IPS-11a (cell line): ENCODE data around the gene ALK.
"Not testable (repeated sequence)": the region's sequence is repeated elsewhere in the genome, so short reads cannot be mapped to it uniquely, and the experiment has no call there.

Experiments
- H3K4me3 ChIP-seq: one replicate; pipeline ENCODE4 v1.5.1; 2013; ENCODE audit warnings: low read depth, low read length, control low read depth

ALK gene

DNA sequence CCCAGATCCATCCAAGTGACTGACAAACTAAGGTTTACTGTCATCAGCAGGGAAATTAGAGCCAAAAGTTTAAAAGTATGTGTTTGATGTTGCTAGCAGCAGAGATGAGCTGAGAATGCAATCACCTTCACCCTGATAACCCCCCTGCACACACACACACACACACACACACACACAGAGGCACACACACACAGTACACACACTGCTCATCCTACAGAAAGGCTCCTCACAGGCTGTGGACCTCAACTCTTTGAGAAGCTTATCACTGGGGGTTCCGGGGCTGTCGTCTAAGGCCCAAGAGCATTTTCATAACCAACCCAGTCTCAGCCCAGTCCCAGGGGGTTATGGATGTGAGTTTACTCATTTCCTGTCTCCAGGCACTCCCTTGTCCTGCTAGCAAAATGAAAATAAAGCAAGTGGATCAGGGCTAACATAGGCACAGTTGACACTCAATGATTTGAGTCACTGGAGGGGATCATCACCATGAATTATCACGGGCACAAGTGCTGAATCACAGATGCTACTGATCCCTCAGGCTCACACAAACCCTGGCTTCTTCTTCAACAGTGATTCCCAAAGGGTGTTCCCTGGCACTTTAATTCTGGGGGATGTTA, 76.6 kb downstream of the ALK start:
- no peak overlapping the region for H3K4me3 ChIP-seq

DNA sequence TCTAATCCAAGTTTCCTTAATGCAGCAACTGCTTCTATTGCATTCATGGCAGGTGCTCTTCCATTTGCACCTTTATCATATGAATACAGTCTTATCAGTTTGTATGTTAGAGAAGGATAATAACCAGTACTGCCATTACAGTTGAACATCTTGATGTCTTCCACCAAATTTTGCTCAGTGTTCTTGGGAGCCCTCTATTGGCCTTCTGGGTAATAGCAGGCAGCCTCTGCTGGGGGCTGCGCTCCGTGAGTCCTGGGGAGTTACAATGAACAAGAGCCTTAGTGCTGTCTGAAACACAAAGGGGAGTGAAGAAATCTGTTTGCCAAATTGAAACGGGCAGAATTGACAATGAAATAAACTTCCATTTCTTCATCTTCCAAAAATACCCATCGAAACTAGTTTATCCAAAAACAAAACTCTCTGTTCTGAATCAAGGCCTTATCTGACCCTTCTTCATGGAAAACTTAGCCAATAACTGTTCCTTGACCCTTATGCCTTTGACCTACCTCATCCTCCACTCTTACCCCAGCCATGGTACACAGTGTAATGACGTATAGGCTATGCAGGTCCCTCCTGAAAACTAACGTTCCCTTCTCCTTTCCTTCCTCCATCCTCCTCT, 79.9 kb downstream of the ALK start:
- no peak overlapping the region for H3K4me3 ChIP-seq

DNA sequence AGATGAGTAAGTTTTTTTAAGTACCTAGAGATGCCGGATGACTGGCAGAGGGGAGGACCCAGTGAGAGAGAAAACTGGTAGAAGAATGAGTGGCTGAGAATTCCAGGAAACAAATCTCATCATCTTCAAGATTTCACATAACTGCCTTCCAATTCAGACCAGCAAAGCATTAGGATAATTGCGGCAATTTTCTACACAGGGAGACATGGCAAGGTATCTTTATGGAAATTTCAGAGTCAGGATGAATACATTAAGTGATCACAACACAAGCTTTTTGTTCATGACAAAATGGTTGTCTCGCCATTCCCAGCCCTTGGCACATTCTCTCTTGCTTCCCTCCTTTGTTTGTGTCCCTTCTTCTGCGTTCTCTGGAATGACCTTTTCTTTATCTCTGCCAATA, 82.1 kb downstream of the ALK start:
- H3K4me3 ChIP-seq: no peak overlapping the region

DNA sequence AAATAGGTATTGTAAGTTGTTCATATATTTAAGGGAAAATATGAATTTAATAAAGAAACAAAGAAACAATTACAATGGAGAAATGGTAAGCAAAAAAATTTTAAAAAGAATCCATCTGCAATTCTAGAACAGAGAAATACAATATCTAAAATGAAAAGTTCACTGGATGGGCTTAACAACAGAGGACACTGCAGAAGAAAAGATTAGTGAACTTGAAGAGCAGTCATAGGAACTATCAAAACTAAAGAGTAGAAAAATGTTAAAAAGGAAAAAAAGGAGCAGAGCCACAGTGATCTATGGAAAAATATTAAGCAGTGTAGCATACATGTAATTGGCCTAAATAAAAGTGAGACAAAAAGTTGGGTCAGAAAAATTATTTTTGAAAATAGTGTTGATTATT, 83.5 kb downstream of the ALK start:
- H3K4me3 ChIP-seq: no peak overlapping the region

DNA sequence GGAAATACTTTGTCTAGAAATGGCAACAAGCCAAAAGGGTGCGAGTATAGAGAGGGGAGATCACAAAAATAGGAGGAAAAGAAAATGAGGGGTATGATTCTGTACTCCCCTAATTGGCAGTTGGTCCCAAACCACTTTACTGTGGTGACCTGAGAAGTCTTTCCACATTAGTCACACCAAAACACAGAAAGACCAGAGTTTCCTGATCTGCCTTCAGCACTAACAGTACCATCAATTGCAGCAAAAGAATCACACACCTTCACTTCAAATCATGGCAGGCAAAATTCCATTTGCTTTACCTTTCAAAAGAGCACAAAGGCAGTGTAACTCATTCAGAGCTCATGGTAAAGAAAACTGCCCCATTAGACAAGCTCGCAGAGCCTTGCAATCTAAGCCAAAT, 86.8 kb downstream of the ALK start:
- no peak overlapping the region for H3K4me3 ChIP-seq

DNA sequence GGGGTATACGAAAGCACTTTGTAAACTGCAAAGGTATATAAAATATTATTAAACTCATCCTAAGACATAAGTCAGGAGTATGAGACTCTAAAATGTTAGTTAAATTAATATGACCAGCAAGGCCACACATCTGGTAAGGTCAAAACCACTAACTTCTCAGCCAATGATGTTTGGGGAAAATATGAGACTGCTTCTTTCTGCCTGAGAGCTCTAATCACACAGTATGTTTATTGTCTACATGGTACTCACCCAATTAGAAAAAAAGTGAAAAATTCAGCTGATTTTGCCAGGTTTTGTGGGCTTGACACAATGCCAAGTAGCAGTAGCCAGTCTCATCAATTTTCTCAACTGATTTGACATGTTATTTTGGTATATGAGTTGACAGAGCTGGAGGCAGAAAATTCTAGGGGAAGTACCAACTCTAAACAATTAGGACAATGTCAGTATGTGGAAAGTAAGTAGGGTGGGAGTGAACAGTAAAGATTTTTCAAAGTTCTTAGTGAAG, 87.3 kb downstream of the ALK start:
- H3K4me3 ChIP-seq: no peak overlapping the region

DNA sequence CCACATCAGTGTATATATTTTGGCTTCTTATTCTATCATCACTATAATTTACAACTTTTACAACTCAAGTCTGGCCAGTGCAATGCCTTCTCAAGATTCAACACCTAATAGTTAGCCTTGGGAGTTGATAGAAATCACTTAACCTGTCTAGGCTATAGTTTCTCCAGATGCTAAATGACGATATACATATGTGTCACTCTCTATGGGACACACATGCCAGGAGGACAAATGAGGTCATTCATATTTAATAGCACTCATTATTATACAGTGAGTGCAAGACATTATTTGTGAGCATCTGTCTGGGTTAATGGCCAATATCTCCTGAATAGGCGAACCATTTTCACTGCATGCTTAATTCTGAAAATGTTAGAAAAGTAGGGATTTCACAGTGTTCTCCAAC, 89.8 kb downstream of the ALK start:
- no peak overlapping the region for H3K4me3 ChIP-seq

DNA sequence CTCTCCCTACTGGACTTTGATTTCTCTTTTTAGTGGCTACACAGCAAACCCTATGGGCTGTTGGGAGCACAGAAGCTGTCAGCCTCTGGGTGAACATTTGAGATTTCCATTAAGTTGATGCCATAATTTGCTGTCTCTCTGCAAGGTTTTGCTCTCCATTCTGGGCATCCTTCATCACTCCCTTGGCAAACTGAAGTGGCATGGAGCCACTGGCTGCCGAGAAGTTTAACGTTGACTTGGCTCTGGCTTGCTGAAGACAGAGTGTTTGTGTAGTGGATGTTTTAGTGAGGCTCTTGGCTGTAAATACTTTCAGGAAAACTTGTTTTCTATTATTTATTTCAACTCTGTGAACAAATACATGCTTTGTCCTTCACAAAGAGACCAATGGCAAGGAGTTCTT, 91.5 kb downstream of the ALK start:
- H3K4me3 ChIP-seq: no peak overlapping the region

DNA sequence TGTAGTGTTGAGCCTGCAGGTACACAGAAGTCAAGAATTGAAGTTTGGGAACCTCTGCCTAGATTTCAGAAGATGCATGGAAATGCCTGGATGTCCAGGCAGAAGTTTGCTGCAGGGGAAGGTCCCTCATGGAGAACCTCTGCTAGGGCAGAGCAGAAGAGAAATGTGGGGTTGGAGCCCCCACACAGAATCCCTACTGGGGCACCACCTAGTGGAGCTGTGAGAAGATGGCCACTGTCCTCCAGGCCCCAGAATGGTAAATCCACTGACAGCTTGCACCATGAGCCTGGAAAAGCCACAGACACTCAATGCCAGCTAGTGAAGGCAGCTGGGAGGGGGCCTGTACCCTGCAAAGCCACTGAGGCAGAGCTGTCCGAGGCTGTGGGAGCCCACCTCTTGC, 97.2 kb downstream of the ALK start:
- not testable (repeated sequence) for H3K4me3 ChIP-seq

DNA sequence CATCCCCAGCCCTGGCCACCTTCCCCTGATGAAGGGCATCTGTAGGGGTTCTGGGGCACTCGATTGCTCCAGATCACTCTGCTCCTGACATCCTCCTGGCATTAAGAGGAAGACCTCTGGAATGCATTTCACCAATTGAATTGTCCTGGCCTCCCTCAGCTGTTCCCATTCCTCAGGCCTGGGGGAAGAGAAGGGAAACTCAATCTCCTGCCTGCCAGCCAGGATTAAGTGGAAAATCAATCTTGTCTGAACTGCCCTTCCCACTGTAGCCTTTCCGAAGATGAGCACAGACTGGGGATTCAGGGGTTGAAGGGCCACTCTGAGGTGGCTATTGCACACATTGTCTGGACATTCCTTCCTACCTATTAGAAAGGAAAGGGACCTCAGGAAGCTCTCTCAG, 99.8 kb downstream of the ALK start:
- no peak overlapping the region for H3K4me3 ChIP-seq

DNA sequence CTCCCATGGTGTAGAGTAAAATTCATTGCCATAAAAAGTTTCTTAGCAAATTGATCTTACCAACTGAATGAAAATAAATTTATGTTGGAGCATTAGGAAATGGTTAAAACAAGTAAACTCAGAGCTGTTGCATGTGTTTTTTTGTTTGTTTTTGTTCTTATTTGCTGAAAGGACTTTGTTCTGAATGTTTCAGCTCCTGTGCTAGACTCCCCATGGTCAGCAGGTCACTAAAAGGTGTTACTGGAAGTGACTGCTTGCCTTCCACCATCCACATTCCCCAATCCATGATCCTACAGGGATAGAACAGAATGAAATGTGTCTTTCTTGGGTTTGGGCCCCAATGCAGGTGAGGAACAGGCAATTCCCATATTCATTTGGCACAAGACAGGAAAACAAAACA, 101.8 kb downstream of the ALK start:
- H3K4me3 ChIP-seq: no peak overlapping the region

DNA sequence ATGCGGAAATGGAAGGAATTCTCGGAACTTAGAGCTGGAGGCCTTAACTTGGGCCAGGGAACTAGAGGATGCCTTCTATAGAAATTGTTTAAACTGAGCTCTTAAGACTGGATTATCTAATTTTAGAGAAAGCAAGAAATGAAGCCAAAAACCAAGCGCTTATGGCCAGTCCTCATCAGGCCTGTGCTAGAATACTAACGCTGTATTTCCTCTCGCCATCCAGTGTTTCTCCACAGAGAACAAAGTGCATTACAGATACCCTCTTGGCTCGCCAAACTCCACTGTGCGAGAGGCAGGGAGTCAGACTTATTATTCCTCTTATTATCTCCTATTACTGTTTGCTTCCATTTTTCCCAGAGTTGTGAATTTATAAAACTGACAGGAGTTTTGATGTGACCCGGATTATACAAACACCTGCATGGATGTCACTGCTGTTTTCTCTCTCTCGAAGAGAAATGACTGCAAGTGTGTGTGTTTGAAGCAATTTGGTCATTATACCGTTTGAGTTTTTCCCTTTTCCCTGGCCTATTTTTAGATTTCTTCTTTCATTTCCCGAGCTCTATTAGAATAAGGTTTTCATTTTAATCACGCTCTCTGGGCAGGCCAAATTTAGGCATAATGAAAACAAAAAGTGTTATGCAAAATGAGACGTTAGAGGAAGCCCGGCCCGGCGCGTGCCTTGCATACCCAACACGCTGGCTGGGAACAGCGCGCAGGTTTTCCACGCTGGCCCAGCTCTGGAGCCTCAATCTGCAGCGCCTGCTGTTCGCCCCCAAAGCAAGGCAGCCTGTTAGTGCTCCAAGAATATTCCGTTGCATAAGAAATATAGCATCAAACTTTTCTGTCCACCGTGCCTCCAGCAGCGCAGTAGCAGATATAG, 103.3 kb downstream of the ALK start:
- H3K4me3 ChIP-seq: no peak overlapping the region

DNA sequence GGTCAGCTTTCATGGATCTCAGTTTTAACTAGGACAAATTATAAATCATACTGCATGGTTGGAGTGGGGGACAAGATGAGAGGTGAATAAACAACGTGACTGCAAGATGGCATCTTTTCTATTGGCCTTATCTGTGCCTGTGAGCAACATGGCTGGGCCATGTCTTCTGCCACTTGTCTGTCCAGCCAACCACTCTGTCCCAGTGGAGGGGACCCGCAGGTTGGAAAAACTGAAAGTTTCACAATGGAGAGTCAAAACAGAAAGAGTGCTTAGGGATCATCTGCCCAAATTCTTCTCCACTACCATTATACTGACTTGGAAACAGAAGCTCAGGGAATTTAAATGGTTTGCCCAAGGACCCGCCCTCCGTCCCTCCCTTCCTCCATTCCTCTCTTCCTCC, 104.1 kb downstream of the ALK start:
- H3K4me3 ChIP-seq: no peak overlapping the region

DNA sequence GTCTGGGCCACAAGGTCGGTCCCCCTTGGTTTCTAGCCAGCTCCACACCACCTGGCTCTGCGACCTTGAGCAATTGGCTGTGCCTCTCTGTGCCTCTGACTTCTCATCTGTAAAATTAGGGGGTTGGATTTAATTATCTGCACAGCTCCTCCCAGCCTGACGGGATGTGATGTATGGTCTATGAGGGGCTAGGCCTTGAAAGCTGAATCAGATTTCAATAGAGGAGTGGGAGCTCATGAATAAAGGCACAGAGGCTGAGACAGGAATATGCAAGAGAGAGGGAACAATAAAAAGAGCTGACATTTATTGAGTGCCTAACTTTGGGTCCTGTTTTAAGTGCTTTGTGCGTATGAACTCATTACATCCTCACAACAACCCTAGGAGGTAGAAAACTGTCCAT, 104.7 kb downstream of the ALK start:
- no peak overlapping the region for H3K4me3 ChIP-seq

DNA sequence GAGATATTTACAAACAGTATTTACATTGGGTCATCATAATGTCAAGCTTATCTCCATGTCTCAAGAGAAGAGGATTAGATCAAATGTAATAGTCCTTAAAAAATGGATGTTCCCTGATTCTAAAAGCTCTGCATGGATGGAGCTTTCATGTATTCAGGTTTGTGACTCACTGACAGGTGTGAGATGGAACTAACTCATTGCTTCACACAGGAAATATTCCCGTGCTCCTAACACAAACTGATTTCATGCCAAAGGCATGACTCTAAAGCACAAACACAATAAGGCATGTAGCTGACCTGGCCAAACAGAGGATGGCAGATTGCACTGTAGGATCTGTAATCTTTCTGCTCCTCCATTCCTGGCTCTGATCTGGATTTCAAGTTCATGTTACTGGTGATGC, 110.0 kb downstream of the ALK start:
- H3K4me3 ChIP-seq: no peak overlapping the region

DNA sequence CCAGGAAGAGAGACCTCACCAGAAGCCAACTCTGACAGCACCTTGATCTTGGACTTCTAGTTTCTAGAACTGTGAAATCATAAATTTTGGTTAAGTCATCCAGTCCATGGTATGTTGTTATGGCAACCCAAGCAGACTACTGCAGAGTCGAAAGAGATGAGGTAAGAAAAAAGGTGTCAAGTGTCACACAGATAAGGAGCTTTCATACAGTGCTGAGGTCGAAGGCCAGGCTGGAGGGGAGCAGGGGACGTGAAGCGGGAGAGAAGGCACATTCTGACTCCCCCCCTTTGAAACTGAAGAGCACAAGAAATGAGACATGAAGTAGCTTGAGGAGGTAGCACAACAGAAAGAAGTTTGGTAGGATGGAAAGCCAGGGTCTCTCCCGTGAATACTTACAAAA, 110.4 kb downstream of the ALK start:
- H3K4me3 ChIP-seq: no peak overlapping the region

DNA sequence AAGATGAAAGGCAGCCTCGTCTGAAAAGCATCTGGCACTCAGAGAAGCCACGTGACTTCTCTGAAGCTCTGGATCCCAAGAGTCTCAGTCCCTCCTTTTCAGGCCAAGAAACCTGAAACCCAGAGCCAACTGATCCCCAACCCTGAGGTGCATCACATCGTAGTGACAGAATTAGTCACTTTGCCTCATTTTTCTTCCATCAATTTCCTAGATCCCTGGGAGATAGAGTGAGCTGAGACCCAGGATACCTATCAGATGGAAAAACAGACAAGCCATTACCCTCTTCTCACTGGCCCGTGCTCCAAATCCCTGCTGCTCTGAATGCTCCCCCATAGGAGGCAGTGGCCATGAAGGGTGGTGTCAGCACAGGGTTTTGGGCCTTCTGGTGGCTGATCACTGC, 113.1 kb downstream of the ALK start:
- no peak overlapping the region for H3K4me3 ChIP-seq

DNA sequence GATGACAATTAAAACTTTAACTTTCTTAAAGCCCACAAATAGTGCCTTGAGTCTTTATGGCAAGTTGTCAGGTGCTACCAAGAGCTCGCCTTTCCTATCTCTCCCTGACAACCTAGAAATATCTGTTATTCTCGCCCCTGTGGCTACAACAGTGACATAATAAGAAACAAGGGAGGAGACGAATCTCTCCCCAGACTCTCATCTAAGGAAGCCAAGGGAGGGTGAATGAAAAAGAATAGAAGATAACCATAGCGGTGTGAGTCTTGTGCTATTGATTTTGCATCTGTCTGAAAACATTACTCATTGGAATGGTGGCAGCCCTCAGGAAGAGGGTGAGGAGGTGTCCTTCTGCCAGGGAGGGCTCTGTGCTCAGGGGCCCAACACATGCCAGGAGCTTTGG, 114.3 kb downstream of the ALK start:
- no peak overlapping the region for H3K4me3 ChIP-seq

DNA sequence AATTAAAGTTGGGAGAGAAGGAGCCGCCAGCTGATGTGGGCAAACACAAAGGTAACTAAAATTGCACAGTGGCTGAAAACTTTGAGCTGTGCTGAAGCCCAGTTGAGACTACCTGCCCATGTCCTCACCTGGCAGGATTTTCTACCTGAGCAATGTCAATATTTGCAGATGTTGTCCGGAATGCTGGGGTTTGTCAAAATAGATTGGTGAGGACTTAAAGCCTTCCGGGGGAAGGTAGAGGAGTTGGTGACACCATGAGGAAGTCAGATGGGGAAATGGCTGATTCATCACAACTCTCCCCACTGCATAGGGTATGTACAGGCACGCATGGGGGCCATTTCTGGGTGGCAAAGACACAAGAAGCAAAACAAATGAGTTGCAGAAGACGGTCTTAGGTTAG, 114.9 kb downstream of the ALK start:
- no peak overlapping the region for H3K4me3 ChIP-seq

DNA sequence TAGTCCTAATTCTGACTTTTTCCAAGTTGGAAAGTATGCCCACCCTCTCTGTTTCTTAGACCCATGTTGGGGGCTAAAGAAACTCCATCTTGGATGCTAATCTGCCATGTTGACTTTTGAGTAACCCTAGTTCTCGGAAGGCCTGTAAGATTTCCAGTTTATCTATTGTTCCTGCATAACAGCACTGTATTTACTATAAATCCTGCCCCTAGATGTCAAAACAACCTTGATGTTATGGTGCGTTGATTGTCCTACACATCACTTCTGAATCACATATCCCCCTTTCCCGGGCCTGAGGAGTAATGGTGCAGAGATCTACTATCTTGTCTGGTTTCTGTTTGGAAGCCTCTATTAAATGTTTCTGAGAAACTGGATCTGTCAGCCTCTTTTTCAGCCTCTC, 116.7 kb downstream of the ALK start:
- no peak overlapping the region for H3K4me3 ChIP-seq

DNA sequence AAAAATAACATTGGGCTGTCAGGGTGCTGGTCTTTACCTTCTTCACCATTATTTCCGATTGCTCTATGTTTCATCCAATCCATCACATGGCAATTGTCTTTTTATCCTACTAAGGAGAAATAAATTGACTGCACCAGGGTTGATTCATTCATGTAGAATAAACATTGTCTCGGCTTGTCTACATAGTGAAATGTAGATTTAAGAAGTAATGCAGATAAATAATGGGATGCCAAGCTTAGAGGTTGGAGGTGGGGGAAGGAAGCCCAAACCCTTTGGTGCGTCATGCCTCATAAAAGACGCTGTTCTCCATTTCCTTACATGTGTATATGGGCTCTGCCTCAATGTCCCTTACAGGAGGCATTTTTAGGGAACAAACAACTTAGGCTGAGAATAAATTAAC, 117.8 kb downstream of the ALK start:
- H3K4me3 ChIP-seq: no peak overlapping the region

DNA sequence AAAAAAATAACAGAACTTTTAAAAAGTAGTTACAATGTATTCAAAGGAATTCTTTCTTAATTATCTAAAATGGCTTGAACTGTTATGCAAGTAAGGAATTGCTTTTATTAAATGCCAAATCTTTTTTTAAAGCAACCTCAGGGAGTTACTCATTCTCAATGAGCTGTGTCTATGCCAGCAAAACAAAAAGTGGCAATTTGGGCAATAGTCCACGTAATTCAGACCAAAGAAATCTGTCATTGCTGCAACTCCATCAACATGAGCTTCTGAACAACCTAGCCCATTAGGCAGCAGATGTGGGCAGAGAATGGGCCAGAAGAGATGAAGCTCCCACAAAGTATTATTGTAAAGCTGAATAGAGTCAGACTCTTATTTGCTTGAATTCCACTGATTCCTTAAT, 118.4 kb downstream of the ALK start:
- H3K4me3 ChIP-seq: no peak overlapping the region
